ENCODE data around the gene ASTN2.

The ASTN2 gene

DNA sequence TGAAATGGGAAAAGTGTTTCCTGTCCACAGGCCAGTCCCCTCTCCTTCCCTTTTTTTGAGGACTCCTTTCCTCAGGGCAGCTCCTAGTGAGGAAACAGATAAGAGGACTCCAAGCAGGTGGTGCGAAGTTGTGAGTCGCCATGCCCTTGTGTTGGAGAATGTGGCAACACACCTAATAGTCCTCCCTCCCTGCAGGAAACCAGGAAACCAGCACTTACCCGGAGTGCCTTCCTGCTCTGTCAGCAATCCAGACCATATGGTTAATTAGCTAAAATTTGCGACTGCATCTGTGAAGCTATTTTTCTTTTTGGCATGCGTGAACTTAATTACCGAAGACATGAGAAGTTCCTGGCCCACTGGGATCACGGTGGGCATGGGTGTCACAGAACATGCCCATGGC lies 657.8 kb downstream of the ASTN2 start:
- Histone ChIP-seq H3K27ac (ENCODE audit: low read depth, low read length) (no peak overlapping the region), H3K4me3 (ENCODE audit: low read depth, low read length) (no peak overlapping the region), H3K4me1 (ENCODE audit: control insufficient read depth, insufficient read depth, low read length, unreplicated experiment) (no peaks in the 10 kb centered on the region), H2AFZ (ENCODE audit: low read length, unreplicated experiment) (no peak overlapping the region), H3K27me3 (ENCODE audit: insufficient read depth, low read length) (peaks cover 20% of the 10 kb centered on the region), H3K36me3 (ENCODE audit: insufficient read depth, low read length) (no peaks in the 10 kb centered on the region), H3K79me2 (ENCODE audit: control insufficient read depth, insufficient read depth, low read length, unreplicated experiment) (no peaks in the 10 kb centered on the region)

DNA sequence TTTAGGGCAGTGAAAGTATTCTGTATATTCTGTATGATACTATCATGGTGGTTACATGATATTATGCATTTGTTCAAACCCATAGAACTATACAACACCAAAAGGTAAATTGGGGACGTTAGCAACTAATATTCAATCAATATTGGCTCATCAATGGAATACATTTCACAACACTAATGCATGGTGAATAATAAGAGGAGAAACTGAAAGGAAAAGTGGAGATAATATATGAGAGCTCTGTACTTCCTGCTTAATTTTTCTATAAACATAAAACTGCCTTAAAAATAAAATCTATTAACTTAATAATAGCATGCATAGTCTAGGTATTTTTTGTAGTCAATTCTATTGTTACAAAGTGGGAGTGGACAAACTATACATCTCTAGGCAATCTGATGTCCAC lies 661.5 kb downstream of the ASTN2 start:
- Histone ChIP-seq H3K4me3 (ENCODE audit: low read depth, low read length) (no peak overlapping the region), H2AFZ (ENCODE audit: low read length, unreplicated experiment) (no peak overlapping the region), H3K27ac (ENCODE audit: low read depth, low read length) (no peak overlapping the region), H3K79me2 (ENCODE audit: control insufficient read depth, insufficient read depth, low read length, unreplicated experiment) (no peaks in the 10 kb centered on the region), H3K4me1 (ENCODE audit: control insufficient read depth, insufficient read depth, low read length, unreplicated experiment) (no peaks in the 10 kb centered on the region), H3K27me3 (ENCODE audit: insufficient read depth, low read length) (peaks cover 41% of the 10 kb centered on the region), H3K36me3 (ENCODE audit: insufficient read depth, low read length) (no peaks in the 10 kb centered on the region)

DNA sequence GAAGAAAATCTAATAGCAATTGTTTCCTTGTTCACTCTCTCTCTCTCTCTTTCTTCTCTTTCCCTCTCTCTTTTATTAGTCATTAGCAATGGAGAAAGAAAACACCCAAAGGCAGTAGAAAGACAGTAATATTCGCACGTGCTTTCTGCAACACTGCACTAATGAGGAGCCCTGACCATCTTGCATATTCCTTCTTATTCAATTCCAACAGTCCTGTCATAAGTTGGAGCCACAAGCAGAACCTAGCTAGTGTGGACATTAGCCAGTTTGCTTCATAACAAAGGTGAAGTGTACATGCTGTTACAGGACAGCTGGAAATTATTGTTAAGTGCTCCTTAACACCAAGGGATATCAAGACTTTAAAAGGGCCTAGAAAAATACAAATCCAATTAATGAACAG lies 664.3 kb downstream of the ASTN2 start:
- H3K79me2 ChIP-seq (ENCODE audit: control insufficient read depth, insufficient read depth, low read length, unreplicated experiment): no peaks in the 10 kb centered on the region
- peaks cover 42% of the 10 kb centered on the region for H3K27me3 ChIP-seq (ENCODE audit: insufficient read depth, low read length)
- H3K27ac ChIP-seq (ENCODE audit: low read depth, low read length): no peak overlapping the region
- H3K4me3 ChIP-seq (ENCODE audit: low read depth, low read length): no peak overlapping the region
- H3K4me1 ChIP-seq (ENCODE audit: control insufficient read depth, insufficient read depth, low read length, unreplicated experiment): no peaks in the 10 kb centered on the region
- no peaks in the 10 kb centered on the region for H3K36me3 ChIP-seq (ENCODE audit: insufficient read depth, low read length)
- H2AFZ ChIP-seq (ENCODE audit: low read length, unreplicated experiment): no peak overlapping the region

DNA sequence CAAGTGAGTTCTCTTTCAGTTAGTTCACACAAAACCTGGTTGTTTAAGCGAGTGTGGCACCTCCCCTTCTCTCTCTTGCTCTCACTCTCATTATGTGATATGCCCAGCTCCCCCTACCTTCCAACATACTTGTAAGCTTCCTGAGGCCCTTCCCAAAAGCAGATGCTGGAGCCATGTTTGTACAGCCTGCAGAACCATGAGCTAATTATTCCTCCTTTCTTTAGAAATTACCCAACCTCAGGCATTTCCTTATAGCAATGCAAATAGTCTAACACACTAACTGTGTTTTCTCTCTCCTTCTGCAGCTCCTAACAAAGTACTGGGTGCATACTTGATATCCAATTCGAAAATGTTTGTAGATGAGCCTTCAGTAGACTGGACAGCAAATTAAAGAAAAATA lies 665.1 kb downstream of the ASTN2 start:
- no peaks in the 10 kb centered on the region for H3K36me3 ChIP-seq (ENCODE audit: insufficient read depth, low read length)
- H3K27ac ChIP-seq (ENCODE audit: low read depth, low read length): no peak overlapping the region
- H2AFZ ChIP-seq (ENCODE audit: low read length, unreplicated experiment): no peak overlapping the region
- peaks cover 49% of the 10 kb centered on the region for H3K27me3 ChIP-seq (ENCODE audit: insufficient read depth, low read length)
- no peaks in the 10 kb centered on the region for H3K4me1 ChIP-seq (ENCODE audit: control insufficient read depth, insufficient read depth, low read length, unreplicated experiment)
- H3K79me2 ChIP-seq (ENCODE audit: control insufficient read depth, insufficient read depth, low read length, unreplicated experiment): no peaks in the 10 kb centered on the region
- no peak overlapping the region for H3K4me3 ChIP-seq (ENCODE audit: low read depth, low read length)

DNA sequence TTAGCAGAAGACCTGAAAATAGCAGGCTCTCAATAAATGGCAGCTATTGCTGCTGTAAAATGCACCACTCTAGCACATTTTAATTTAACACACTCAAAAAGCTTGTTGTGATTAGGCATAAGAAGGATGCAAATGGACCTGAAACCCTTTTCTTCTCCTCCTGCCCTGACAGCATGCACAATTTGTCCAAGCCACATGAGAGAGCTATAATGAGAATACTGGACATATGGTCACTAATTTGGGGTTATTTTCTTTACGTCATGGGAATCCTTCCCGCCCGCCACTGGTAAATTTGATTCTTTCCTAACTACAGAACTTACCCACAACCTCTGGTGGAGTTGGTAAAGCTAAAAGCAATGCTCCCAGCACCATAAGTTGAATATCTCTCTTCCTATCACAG lies 665.7 kb downstream of the ASTN2 start:
- Histone ChIP-seq H3K27me3 (ENCODE audit: insufficient read depth, low read length) (peaks cover 55% of the 10 kb centered on the region), H3K27ac (ENCODE audit: low read depth, low read length) (no peak overlapping the region), H3K4me1 (ENCODE audit: control insufficient read depth, insufficient read depth, low read length, unreplicated experiment) (no peaks in the 10 kb centered on the region), H3K4me3 (ENCODE audit: low read depth, low read length) (no peak overlapping the region), H2AFZ (ENCODE audit: low read length, unreplicated experiment) (no peak overlapping the region), H3K36me3 (ENCODE audit: insufficient read depth, low read length) (no peaks in the 10 kb centered on the region), H3K79me2 (ENCODE audit: control insufficient read depth, insufficient read depth, low read length, unreplicated experiment) (no peaks in the 10 kb centered on the region)

DNA sequence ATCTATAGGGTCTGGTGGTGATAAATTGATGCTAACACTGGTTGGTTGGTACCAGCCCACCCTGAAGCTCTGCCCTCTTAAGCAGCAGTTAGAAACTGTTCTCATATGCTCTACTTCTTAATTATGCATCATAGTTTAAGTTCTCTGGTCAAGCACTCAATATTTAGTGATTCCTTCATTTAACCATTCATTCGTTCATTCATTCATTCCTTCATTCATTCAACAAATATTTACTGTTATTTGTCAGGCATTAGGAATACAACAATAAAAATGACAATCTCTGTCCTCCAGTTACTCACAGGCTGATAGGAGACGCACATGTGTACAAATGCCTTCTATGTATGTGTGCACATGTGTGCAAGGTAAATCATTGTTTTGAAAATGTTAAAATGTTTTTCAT lies 673.1 kb downstream of the ASTN2 start:
- Histone ChIP-seq H2AFZ (ENCODE audit: low read length, unreplicated experiment) (no peak overlapping the region), H3K79me2 (ENCODE audit: control insufficient read depth, insufficient read depth, low read length, unreplicated experiment) (no peaks in the 10 kb centered on the region), H3K36me3 (ENCODE audit: insufficient read depth, low read length) (no peaks in the 10 kb centered on the region), H3K4me1 (ENCODE audit: control insufficient read depth, insufficient read depth, low read length, unreplicated experiment) (no peaks in the 10 kb centered on the region), H3K27me3 (ENCODE audit: insufficient read depth, low read length) (peaks cover 22% of the 10 kb centered on the region), H3K27ac (ENCODE audit: low read depth, low read length) (no peak overlapping the region), H3K4me3 (ENCODE audit: low read depth, low read length) (no peak overlapping the region)

DNA sequence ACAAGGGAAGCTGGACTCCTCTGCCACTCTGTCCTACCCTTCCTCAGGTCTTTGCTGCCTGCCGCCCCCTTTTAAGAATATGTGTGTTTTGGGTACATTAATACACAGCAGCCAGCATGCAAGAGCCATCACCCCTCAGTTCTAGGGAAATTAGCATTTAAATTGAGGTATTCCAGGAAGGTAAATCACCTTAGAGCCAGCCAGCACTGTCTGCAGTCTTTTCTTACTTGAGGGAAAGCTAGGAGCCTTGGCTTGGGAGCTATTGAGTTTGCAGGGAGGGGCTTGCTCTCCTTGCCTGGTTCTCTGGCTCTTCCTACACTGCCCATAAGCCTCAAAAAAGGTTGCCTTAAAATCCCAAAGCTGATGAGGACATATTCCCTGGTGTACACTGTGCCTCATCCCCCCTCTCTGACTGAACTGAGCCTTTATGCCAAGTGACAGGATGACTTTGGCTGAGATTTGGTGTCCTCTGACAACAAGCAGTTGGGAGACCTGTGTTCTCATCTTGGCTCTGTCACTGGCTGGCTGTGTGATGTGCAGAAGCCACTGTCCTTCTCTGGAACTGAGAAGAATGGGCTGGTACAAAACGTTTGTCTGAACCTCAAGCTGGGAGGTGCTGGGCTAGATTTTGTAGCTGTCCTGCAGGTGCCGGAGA lies 673.6 kb downstream of the ASTN2 start:
- no peaks in the 10 kb centered on the region for H3K4me1 ChIP-seq (ENCODE audit: control insufficient read depth, insufficient read depth, low read length, unreplicated experiment)

DNA sequence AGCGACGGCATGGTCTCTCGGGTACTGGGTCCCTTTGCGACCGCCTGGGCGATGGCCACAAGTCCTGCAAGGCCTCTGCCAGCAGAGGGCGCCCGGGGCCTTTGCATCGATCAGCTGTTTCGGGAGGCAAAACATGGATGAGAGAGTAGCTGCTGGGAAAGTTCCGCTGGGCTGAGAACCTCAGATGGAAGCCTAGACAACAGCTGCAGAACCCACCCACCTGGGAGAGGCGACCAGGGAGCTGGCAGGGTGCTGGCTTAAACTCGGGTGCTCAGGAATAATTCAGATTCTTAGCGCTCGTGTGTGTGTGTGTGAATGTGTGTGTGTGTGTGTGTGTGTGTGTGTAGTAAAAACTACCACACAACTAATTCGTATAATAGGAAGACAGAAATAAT lies 677.7 kb downstream of the ASTN2 start:
- no peak overlapping the region for H2AFZ ChIP-seq (ENCODE audit: low read length, unreplicated experiment)
- no peak overlapping the region for H3K4me3 ChIP-seq (ENCODE audit: low read depth, low read length)
- H3K27me3 ChIP-seq (ENCODE audit: insufficient read depth, low read length): peaks cover 25% of the 10 kb centered on the region
- no peak overlapping the region for H3K27ac ChIP-seq (ENCODE audit: low read depth, low read length)
- H3K79me2 ChIP-seq (ENCODE audit: control insufficient read depth, insufficient read depth, low read length, unreplicated experiment): no peaks in the 10 kb centered on the region
- no peaks in the 10 kb centered on the region for H3K4me1 ChIP-seq (ENCODE audit: control insufficient read depth, insufficient read depth, low read length, unreplicated experiment)
- no peaks in the 10 kb centered on the region for H3K36me3 ChIP-seq (ENCODE audit: insufficient read depth, low read length)

More for the DNA sequence above, 673.6 kb downstream of the ASTN2 start:
- no peak overlapping the region for H2AFZ ChIP-seq (ENCODE audit: low read length, unreplicated experiment)
- H3K27me3 ChIP-seq (ENCODE audit: insufficient read depth, low read length): peaks cover 22% of the 10 kb centered on the region
- no peaks in the 10 kb centered on the region for H3K36me3 ChIP-seq (ENCODE audit: insufficient read depth, low read length)
- no peak overlapping the region for H3K4me3 ChIP-seq (ENCODE audit: low read depth, low read length)
- H3K27ac ChIP-seq (ENCODE audit: low read depth, low read length): no peak overlapping the region
- H3K79me2 ChIP-seq (ENCODE audit: control insufficient read depth, insufficient read depth, low read length, unreplicated experiment): no peaks in the 10 kb centered on the region

DNA sequence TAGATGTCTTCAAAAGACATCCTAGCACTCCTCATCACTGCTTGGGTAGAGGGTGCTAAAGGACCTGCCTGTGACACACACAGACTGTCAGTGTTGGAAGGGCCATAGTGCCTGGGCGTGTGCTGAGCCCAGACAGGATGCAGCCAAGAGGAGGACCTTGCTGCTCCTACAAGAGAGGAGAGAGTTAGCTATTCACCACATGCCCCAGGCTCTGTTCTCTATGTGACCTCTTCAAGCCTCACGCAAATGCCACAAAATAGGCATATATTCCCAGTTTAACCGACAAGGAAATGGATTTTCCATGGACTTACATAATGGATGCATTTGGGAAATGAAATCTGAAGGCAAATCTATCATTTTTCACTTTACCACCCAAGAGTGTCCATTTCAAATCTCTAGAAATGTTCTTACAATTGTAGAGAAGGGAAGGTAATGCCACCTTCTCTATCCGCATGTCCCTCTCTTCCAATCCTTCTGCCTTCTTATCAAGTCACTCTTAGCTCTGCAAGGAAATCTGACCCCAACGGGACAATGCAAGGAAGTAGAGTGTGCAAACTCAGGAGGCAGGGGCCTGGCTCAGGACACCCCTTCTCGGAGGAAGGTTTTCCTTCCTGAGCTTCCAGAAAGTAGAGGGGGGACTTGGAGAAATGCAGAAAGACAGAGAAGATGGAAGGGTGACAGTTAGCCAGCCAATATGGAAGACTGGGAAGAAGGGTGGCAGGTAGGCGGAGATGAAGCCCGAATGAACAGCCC lies 678.3 kb downstream of the ASTN2 start:
- H3K27me3 ChIP-seq (ENCODE audit: insufficient read depth, low read length): peaks cover 31% of the 10 kb centered on the region
- H3K36me3 ChIP-seq (ENCODE audit: insufficient read depth, low read length): no peaks in the 10 kb centered on the region
- no peaks in the 10 kb centered on the region for H3K4me1 ChIP-seq (ENCODE audit: control insufficient read depth, insufficient read depth, low read length, unreplicated experiment)
- H3K79me2 ChIP-seq (ENCODE audit: control insufficient read depth, insufficient read depth, low read length, unreplicated experiment): no peaks in the 10 kb centered on the region
- no peak overlapping the region for H2AFZ ChIP-seq (ENCODE audit: low read length, unreplicated experiment)
- no peak overlapping the region for H3K27ac ChIP-seq (ENCODE audit: low read depth, low read length)
- no peak overlapping the region for H3K4me3 ChIP-seq (ENCODE audit: low read depth, low read length)

DNA sequence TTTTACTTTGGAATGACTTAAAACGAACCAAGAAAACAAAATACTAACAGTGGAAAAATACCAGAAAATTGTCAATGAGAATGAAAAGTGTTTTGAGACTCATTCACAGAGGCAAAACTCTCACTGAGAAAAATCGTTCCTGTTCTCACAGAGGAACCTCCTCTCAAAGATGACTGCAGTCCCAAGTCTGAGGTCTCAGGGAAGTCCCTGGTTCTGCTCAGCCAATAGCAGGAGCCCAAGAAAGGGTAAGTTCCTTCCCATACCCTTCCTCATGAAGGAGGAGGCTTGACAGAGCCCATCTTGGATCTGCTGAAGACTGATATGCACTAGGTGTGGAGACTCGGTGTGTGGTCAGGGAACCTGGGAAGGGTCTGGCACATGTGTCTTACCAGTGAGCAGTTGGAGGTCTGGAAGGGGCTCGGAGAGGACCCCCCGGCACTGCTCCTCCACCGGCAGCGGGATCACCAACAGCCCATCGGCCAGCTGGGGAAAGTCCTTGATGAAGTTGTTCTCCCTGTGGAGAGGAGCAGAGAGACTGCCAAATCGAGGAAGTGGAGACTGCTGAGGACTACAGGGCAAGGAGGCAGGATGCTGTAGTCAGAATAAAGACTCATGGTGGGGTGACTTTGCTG lies 681.7 kb downstream of the ASTN2 start:
- H3K4me3 ChIP-seq (ENCODE audit: low read depth, low read length): no peak overlapping the region
- peaks cover 42% of the 10 kb centered on the region for H3K27me3 ChIP-seq (ENCODE audit: insufficient read depth, low read length)
- no peak overlapping the region for H2AFZ ChIP-seq (ENCODE audit: low read length, unreplicated experiment)
- H3K36me3 ChIP-seq (ENCODE audit: insufficient read depth, low read length): no peaks in the 10 kb centered on the region
- no peaks in the 10 kb centered on the region for H3K4me1 ChIP-seq (ENCODE audit: control insufficient read depth, insufficient read depth, low read length, unreplicated experiment)
- H3K27ac ChIP-seq (ENCODE audit: low read depth, low read length): no peak overlapping the region
- H3K79me2 ChIP-seq (ENCODE audit: control insufficient read depth, insufficient read depth, low read length, unreplicated experiment): no peaks in the 10 kb centered on the region

DNA sequence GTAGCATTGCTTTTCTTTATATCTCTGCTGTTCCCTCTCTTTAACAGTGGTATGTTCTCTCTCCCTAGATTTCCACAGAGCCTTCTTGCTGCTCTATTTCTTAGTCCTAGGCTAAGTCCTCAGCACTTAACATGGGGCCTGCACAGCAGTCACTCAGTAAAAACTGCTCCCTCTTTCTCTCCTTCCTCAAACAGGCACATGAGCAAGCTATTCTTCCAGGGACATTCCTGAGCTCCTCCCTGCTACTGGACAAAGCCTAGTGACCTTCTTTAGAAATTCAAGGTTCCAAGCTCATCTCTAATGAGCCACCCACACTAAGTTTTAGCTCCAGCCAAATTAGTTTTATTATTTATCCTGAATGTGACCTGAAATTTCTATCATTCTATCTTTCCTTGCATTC lies 688.3 kb downstream of the ASTN2 start:
- Histone ChIP-seq H3K27me3 (ENCODE audit: insufficient read depth, low read length) (peaks cover 46% of the 10 kb centered on the region), H3K27ac (ENCODE audit: low read depth, low read length) (no peak overlapping the region), H3K4me1 (ENCODE audit: control insufficient read depth, insufficient read depth, low read length, unreplicated experiment) (no peaks in the 10 kb centered on the region), H3K79me2 (ENCODE audit: control insufficient read depth, insufficient read depth, low read length, unreplicated experiment) (no peaks in the 10 kb centered on the region), H3K36me3 (ENCODE audit: insufficient read depth, low read length) (no peaks in the 10 kb centered on the region), H2AFZ (ENCODE audit: low read length, unreplicated experiment) (no peak overlapping the region), H3K4me3 (ENCODE audit: low read depth, low read length) (no peak overlapping the region)
